Activated T-cell treated with anti-CD3 and anti-CD28 coated beads for 4 hours (primary cell): Measurements from ENCODE around the gene PHF21A.

Experiments
- DNase-seq: peaks from one replicate; pipeline ENCODE4 v3.0.0-alpha.2; 2020

The PHF21A gene

GRCh38 chr11:45899448-45900174, 221.6 kb downstream of the PHF21A start:
- peak; percentile 42 for DNase-seq

GRCh38 chr11:45899086-45899447, 222.2 kb downstream of the PHF21A start:
- no peak for DNase-seq

GRCh38 chr11:45897556-45897955, 223.7 kb downstream of the PHF21A start:
- DNase-seq, result no peak

GRCh38 chr11:45896422-45896984, 224.8 kb downstream of the PHF21A start:
- DNase-seq, result no peak

GRCh38 chr11:45895553-45896259, 225.5 kb downstream of the PHF21A start:
- no peak for DNase-seq

- no peak for DNase-seq
These were observed 226.6 kb downstream of the PHF21A start for GRCh38 chr11:45894555-45895247.

GRCh38 chr11:45892856-45893255, 228.4 kb downstream of the PHF21A start:
- no peak for DNase-seq

- DNase-seq, result no peak
These were observed 230.2 kb downstream of the PHF21A start for GRCh38 chr11:45890886-45891550.

GRCh38 chr11:45889966-45890365, 231.3 kb downstream of the PHF21A start:
- no peak for DNase-seq

- DNase-seq, result no peak
These were observed 231.7 kb downstream of the PHF21A start for GRCh38 chr11:45889555-45889954.

GRCh38 chr11:45887587-45887986, 233.7 kb downstream of the PHF21A start:
- DNase-seq, result no peak

GRCh38 chr11:45886816-45887520, 234.3 kb downstream of the PHF21A start:
- DNase-seq, result no peak

GRCh38 chr11:45885921-45886721, 235.1 kb downstream of the PHF21A start:
- no peak for DNase-seq

- peak; percentile 26 for DNase-seq
These were observed 235.9 kb downstream of the PHF21A start, which contains the start of gene MAPK8IP1 for GRCh38 chr11:45885274-45885920. Gene MAPK8IP1 (plus strand): TSS chr11:45885651. CDS start chr11:45885821, 170 bp downstream.

- no peak for DNase-seq
These were observed 236.6 kb downstream of the PHF21A start for GRCh38 chr11:45884596-45885185.
